ENCODE data around the gene KLHDC7A.

KLHDC7A gene

DNA sequence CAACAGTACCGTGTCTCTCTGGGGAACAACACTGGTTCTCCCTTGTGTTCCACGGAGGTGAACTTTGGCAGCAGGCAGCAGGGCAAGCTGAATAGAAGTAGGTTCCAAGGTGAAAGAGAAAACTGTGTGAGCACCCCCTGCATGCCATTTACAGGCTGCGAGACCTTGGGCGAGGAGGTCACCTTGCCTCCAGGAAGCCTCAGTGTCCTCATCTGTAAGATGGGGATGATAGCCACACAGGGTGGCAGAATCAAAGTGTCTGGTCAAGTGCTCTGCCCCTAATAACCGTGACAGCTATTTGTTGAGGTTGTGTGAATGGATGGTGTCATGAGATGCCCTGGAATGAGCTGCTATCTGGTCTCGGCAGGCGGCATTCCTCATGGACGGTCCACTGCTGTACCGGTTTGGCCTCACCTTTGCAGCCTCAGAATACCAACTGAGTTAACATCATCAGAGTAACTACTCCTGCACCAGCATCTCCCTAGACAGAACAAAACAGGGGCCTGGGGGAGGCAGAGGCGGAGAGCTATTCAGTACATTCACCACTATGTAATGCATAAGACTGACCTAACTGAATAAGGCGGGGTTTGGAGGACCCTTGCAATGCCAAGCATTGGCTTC lies 7.4 kb upstream of the KLHDC7A start:
- no peak for DNase-seq

DNA sequence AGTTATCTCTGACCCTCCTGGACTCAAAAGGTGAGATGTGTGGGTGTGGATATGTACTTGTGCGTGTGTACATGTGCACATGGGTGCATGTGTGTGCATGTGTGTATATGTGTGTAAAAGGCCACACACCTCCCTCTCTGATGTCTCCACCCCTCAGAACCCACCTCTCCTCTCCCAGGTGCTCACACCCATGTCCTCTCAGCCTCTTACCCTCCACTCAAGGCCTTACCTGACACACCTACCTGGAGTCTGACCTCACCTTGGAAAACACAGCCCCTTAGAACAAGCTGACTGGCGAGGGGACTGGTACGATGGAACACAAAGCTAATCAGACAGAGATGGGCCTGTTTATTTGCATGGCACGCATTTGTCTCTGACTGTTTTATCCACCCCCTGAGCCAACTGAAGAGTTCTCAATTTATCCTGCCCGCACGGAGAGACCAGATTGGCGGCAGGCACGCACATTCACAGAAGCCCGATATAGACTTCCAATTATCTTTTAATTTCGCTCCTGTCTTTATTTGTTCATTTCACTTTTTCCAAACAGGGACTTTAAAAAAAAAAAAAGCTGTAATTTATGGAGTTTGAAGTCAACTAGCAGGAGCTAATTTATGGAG lies 6.1 kb upstream of the KLHDC7A start:
- no peak for DNase-seq

DNA sequence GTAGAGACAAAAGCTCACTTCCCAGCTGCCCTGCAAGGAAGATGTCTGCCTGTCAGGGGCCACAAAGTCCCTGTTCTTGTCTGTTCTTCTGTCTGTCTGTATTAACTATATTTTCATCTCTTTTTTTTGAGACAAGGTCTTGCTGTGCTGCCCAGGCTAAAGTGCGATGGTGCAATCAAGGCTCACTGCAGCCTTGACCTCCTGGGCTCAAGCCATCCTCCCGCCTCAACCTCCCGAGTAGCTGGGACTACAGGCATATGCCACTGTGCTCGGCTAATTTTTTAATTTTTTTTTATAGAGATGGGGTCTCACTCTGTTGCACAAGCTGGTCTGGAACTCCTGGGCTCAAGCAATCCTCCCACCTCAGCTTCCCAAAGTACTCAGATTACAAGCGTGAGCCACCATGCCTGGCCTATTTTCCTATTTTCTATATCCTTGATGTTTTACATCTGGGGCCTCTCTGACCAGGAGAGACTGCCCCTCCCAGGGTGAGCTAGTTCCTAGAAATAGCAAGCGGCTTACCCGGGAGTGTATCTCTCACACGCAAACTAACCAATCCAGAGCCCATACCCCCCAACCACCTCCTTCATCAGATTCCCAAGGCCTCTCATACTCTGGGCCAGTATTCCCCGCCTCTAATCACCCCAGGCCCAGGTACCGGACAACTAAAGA lies 5.4 kb upstream of the KLHDC7A start:
- no peak for DNase-seq

DNA sequence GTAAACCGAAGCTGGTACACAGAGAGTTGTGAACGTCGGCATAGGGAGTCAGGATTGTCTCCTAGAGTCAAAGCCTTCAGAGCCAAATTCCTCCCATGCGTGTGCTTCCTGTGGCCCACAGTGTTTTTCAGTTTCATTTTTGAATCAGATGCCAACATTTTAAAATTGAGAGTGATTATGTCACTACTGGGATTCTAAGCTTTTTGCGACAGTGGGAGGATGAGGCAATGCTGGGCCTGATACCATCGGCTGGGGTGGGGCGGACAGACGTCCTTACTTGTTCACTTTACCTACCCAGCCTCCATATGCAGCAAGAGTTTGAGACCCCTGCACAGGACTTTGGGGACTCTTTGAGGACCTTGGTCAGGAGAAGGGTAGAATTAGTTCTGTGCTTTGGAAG lies 1.3 kb upstream of the KLHDC7A start:
- DNase-seq, result peak; percentile 46

DNA sequence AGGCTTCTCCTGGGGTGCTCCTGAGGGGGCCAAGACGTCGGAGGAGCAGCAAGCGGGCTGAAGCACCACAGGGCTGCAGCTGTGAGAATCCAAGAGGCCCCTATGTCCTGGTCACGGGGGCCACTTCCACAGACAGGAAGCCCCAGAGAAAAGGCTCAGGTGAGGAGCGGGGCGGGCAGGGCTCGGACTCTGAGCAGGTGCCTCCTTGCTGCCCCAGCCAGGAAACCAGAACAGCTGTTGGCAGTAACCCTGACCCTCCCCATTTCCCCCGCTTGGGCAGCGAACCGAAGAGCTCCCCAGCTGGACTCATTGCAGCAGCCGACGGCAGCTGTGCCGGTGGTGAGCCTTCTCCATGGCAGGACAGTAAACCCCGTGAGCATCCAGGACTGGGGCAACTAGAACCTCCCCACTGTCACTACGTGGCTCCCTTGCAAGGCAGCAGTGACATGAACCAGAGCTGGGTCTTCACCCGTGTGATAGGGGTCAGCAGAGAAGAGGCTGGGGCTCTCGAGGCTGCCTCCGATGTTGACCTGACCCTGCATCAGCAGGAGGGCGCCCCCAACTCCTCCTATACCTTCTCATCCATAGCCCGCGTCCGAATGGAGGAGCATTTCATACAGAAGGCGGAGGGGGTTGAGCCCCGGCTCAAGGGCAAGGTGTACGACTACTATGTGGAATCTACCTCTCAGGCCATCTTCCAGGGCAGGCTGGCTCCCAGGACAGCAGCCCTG lies 625 bp downstream of the KLHDC7A start:
- DNase-seq, result no peak

DNA sequence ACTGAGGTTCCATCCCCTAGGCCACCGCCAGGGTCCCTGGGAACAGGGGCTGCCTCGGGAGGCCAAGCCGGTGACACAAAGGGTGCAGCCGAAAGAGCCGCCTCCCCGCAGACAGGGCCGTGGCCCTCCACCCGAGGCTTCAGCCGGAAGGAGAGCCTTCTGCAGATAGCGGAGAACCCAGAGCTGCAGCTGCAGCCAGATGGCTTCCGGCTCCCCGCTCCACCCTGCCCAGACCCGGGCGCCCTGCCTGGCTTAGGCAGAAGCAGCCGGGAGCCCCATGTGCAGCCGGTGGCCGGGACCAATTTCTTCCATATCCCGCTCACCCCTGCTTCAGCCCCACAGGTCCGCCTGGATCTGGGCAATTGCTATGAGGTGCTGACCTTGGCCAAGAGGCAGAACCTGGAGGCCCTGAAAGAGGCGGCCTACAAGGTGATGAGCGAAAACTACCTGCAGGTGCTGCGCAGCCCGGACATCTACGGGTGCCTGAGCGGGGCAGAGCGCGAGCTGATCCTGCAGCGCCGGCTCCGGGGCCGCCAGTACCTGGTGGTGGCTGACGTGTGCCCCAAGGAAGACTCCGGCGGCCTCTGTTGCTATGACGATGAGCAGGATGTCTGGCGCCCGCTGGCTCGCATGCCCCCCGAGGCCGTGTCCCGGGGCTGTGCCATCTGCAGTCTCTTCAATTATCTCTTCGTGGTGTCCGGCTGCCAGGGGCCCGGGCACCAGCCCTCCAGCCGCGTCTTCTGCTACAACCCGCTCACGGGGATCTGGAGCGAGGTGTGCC lies 1.4 kb downstream of the KLHDC7A start:
- no peak for DNase-seq

DNA sequence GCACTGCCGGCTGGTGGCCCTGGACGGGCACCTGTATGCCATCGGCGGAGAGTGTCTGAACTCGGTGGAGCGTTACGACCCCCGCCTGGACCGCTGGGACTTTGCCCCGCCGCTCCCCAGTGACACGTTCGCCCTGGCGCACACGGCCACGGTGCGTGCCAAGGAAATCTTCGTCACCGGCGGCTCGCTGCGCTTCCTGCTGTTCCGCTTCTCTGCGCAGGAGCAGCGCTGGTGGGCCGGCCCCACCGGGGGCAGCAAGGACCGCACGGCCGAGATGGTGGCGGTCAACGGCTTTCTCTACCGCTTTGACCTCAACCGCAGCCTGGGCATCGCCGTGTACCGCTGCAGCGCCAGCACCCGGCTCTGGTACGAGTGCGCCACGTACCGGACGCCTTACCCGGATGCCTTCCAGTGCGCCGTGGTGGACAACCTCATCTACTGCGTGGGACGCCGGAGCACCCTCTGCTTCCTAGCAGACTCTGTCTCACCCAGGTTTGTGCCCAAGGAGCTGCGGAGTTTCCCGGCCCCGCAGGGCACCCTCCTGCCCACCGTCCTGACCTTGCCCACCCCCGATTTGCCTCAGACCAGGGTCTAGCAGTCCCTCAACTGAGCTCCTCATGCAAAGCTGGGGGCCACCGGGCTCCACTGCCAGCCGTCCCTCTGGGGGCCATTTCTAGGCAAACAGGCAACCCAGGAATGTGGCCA lies 2.1 kb downstream of the KLHDC7A start:
- DNase-seq, result no peak

DNA sequence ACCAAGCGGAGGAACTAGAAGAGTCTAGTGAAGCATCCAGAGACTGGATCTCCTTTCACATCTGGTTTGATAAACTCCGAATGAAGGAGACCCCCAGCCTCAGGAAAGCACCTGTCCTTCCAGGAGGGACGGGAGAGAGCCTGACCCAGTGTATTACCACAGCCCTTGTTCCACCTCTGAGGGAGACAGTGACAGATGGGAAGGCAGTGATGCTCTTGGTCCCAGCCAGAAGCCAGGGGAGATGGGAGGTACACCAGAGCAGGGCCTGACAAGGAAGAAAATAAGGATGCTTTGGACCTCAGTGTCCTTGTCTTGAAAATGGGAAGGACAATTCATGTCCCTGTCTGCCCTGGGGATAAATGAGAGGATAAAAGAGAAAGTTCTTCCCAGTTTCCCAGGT lies 3.5 kb downstream of the KLHDC7A start:
- no peak for DNase-seq

DNA sequence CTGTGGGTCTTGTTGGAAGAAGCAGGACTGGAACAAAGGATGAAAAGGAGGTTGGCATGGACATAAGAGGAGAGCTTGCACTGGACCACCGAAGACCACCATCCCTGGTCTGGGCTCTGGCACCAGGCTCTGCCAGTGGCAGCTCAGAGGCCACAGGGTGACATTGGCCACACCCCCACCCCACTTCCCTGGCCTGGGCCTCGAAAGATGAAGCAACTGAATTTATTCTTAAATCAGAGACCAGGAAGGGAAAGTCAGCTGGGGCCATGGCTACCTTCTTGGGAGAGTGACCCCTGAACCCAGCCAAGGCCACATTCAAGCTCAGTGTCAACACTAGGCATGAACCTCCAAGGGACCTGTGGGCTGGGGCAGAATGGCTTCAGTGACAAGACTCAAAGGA lies 4.0 kb downstream of the KLHDC7A start:
- no peak for DNase-seq

DNA sequence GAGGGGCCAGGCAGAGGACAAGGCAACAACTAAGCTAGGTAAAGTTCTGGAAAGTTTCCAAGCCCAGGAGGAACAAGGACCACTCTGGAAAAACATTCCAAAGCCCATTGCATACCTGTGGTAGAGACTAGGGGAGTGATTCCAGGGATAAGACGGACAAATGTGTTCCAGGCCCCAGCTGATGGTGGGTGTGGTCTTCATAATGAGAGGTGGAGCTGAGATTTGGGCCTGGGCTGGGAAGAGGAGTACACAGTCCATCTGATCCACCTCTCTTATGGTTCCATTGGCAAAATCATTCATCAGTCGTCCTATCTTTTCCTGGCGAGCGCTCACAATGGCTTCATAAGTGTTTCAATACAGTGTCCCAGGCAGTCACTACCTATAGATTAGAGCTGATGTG lies 4.5 kb downstream of the KLHDC7A start:
- DNase-seq, result no peak

DNA sequence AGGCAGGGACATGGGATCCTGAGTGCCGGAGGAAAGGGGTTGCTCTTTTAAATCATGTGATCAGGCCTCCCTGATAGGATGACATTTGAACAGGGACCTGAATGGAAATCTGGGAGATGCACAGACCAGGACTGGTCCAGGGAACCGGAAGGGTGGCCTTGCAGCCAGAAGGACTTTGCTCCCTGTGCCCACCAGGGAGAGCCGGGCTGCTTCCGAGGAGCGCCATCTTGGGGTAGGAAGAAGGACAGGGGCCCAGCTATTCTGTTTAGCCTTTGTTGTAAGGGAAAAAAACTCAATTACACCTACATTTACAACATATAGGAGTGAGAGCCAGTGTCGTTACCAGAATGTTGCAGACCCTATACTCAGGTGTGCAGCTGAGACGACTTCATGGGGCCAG lies 5.5 kb downstream of the KLHDC7A start:
- no peak for DNase-seq

DNA sequence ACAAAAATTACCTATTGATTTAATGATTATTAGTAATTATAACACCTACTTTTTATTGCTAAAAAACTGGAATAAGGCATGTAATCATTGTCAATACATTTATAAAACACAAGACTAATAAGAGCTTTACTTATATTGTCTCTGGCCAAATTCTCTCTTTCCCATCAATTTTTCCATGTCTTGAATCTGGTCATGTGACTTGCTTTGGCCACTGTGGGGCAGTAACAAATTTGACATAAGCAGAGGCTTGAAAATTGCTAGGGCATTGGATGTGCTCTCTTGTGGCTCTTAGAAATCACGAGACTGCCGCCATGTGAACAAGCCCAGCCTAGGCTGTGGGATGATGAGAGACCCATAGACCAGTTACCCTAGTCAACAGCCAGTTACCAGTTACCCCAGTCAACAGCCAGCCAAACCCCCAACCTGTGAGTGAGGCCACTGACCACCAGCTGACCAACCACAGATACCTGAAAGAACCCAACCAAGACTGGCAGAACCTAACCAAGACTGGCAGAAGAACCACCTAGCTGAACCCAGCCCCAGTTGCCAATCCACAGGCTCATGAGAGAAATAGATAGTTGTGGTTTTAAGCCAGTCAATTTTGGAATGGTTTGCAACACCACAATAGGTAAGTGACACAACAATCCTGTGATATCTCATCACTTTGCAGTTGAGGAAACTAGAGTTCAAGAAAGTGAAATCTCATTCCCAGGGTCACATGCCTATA lies 8.8 kb downstream of the KLHDC7A start:
- no peak for DNase-seq

DNA sequence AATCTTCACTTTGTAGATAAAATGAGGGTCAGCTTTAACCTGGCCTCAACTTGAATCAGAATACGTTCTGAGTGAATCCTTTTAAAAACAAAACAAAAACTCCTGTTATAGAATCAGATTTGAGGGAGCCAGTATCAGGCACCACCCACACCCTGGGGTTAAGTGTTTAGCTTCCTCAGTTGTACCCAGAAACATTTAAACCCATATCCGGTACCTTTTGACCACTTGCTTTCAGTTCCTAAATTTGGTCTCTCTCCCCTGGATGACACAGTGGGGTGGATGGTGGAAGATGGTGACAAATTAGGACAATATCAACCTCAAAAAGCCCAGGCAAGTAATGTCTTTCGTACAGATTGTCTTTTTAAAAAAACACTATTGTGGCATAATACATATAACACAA lies 10.4 kb downstream of the KLHDC7A start:
- DNase-seq, result no peak

DNA sequence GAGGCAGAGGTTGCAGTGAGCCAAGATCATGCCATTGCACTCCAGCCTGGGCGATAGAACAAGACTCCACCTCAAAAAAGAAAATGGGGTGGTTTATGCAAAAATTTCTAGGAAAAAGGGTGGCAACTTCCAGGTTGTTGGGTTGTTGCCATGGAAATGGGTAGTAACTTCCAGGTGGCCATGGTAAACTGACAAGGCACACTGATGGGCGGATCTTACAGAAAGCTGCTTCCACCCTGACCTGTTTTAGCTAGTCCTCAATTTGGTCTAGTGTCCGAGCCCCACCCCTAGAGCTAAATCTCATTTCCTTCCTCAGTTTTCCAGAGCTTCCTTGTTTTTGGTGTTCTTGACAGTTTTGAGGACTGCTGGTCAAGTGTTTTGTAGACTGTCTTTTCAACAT lies 13.6 kb downstream of the KLHDC7A start:
- no peak for DNase-seq

DNA sequence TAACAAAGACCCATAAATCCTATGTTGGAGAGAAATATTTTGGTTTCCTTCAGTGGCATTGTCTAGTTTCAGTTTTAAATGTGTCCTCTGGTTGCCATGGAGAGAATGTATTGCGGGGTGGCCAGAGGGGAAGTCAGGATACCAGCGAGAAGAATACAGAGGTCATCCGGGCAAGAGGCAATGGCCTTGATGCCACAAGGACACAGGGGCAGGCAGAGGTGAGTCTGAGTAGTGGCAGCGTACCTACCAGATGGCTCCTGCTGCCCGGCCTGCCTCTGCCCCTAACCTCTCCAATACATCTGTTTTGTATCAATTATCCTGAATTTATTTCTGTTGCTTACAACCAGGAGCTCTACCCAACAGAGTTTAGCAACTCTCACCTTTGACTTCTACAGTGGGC lies 14.9 kb downstream of the KLHDC7A start:
- DNase-seq, result no peak

DNA sequence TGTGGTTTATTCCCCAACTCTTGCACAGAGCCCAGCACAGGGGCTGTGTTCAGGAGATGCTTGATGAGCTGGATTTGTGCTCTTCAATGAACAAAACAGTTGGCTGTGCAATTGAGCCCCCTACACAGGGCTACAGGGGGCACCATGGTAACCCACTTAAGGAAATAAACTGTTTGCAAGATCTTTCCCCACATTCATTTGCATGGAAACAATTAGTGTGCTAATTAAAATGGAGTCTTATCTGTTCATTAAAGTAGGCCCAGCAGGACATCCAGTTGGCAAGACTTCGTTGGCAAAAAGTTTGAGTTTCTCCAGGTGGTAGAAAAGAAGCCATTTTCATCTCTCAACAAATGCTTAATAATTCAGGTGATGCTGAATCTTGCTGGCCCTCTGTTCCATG lies 15.3 kb downstream of the KLHDC7A start:
- no peak for DNase-seq

DNA sequence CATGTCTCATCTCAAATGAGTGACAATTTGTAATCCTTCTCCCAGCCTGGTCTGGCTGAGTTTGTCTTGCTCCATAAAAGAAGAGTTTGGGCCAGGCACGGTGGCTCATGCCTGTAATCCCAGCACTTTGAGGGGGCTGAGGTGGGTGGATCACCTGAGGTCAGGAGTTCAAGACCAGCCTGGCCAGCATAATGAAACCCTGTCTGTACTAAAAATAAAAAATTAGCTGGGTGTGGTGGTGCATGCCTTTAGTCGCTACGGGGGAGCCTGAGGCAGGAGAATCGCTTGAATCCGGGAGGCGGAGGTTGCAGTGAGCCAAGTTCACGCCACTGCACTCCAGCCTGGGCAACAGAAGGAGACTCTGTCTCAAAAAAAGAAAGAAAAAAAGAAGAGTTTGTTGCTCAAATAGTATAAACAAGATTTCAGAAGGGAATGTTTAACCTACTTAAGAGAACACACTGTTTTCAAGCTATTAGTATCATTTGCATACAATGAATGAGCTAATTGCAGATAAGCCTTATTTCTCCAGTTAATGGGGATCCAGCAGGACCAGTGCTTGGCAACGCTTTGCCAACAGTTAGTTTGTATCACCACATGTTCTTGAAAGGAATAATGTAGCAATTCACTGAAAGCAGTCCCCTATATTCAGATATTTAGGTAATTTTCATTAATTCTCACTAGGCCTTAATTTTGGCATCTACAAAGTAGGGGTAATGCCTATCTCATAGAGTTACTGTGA lies 15.9 kb downstream of the KLHDC7A start:
- DNase-seq, result no peak

DNA sequence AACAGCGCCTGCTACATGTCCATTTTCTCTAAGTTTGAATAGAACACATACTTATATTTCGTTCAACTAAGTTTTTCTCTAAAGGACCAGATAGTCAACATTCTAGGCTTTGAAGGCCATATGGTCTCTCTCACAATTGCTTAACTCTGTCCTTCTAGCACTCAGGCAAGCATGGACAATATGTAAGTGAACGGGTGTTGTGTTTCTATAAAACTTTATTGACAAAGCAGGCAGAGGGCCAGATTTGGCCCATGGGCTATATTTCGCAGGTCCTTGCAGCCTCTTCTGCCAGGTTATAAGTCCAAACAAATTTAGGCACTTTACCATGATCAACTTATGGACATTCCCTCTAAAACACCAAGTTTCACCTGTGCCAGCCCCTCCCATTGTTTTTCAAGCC lies 21.1 kb downstream of the KLHDC7A start:
- no peak for DNase-seq

DNA sequence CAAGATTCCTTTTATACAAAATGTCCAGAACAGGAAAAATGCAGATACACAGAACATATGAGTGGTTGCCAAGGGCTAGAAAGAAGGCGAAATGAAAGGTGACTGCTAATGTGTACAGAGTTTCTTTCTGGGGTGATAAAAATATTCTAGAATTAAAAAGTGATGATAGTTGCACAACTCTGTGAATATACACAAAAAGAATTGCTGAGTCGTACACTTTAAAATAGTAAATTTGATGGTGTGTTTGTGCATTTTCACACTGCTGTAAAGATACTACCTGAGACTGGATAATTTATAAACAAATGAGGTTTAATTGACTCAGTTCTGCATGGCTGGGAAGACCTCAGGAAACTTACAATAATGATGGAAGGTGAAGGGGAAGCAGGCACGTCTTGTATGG lies 23.9 kb downstream of the KLHDC7A start:
- no peak for DNase-seq

DNA sequence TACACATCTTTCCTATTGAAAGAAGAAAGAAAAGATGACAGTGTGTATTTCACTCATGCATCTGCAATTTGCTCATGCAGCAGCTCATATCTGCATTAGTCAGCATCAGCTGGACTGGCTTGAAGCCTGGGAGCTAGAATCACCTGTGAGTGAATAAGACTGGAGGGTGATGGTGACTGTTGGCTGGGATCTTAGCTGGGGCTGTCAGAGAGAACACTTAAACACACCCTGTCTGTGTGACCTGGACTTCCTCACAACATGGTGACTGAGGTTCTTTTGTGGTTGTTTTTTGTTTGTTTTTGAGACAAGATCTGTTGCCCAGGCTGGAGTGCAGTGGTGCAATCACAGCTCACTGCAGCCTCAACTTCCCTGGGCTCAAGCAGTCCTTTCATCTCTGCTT lies 24.9 kb downstream of the KLHDC7A start:
- DNase-seq, result no peak

DNA sequence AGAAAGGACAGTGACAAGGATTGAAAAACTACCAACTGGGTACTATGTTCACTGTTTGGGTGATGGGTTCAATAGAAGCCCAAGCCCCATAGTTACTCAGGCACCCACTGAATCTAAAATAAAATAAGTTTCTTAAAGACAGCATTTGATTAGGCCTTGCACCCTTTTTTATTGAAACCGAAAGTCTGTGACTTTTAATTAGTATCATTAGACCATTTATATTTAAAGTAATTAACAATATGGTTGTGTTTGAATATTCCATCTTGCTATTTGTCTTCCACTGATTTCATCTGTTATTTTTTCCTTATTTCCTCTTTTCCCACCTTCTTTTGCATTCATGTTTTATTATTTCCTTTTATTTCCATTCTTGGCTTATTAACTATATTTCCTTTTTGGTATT lies 27.4 kb downstream of the KLHDC7A start:
- DNase-seq, result no peak

All from inflammatory macrophage treated with lipopolysaccharide for 4 hours (primary cell).